IMR-90 (cell line): ENCODE results near the gene GFRA4. TPM values are rescaled to one million over a fixed set of nuclear protein-coding genes. Genes with fewer than 3 reads are reported as not detected.

Experiments
- ATAC-seq: fragments of 200-7000 bp; cut with Tn5 transposase; 2 replicates; pipeline ENCODE4 v1.9.1; 2020; ENCODE audit warnings: low read depth, mild to moderate bottlenecking, moderate library complexity
- BruUV-seq: library from RNA; stranded (reverse); fragments of 400-500 nt; replicated peaks from 2 replicates; lab custom pipeline; 2021; lab: Mats Ljungman, UMichigan
- CTCF ChIA-PET: fragments of 300-600 bp; formaldehyde crosslinking; extraction: SDS; loops from one replicate; lab custom pipeline; 2021; ENCODE audit warnings: antibody characterized with exemption; lab: Yijun Ruan, JAX
- POLR2A ChIA-PET: fragments of 300-600 bp; sonication (Branson Sonifier 250); formaldehyde crosslinking; loops from one replicate; lab custom pipeline; 2022; ENCODE audit warnings: antibody characterized with exemption; ENCODE audit not compliant: unreplicated experiment; lab: Charles Lee
- DNase-seq: peaks from one replicate; pipeline ENCODE4 v3.0.0; 2013
- H2AFZ ChIP-seq: replicated peaks from 2 replicates; pipeline ENCODE3; 2013; ENCODE audit warnings: low read length, mild to moderate bottlenecking; ENCODE audit not compliant: poor library complexity
- H2AK5ac ChIP-seq: 2 replicates; pipeline ENCODE4 v1.6.1; 2013; ENCODE audit warnings: low read depth, low read length, inconsistent platforms
- H2AK9ac ChIP-seq: replicated peaks from 2 replicates; pipeline ENCODE3; 2013; ENCODE audit warnings: mild to moderate bottlenecking, low read depth, low read length, moderate library complexity; ENCODE audit not compliant: poor library complexity
- H2BK120ac ChIP-seq: 2 replicates; pipeline ENCODE4 v1.6.1; 2013; ENCODE audit warnings: low read depth, low read length, inconsistent platforms
- H2BK15ac ChIP-seq: 3 replicates; pipeline ENCODE4 v1.6.1; 2013; ENCODE audit warnings: low read depth, low read length, inconsistent platforms
- H2BK20ac ChIP-seq: 2 replicates; pipeline ENCODE4 v1.6.1; 2013; ENCODE audit warnings: low read depth, mild to moderate bottlenecking, inconsistent platforms, low read length, moderate library complexity
- H2BK5ac ChIP-seq: 2 replicates; pipeline ENCODE4 v1.6.1; 2013; ENCODE audit warnings: mild to moderate bottlenecking, low read depth, low read length, inconsistent platforms; ENCODE audit not compliant: poor library complexity, severe bottlenecking
- H3K14ac ChIP-seq: replicated peaks from 2 replicates; pipeline ENCODE4 v1.6.1; 2013; ENCODE audit warnings: low read depth, low read length, inconsistent platforms
- H3K18ac ChIP-seq: 2 replicates; pipeline ENCODE4 v1.6.1; 2013; ENCODE audit warnings: low read depth, low read length, control low read depth
- H3K23ac ChIP-seq: 2 replicates; pipeline ENCODE4 v1.6.1; 2013; ENCODE audit warnings: low read depth, low read length, inconsistent platforms
- H3K27ac ChIP-seq: 2 replicates; pipeline ENCODE4 v1.5.1; 2013; ENCODE audit warnings: mild to moderate bottlenecking, control low read depth, low read length; ENCODE audit not compliant: insufficient read depth
- H3K27me3 ChIP-seq: 2 replicates; pipeline ENCODE4 v1.6.1; 2013; ENCODE audit warnings: low read length; ENCODE audit not compliant: control insufficient read depth, insufficient read depth
- H3K36me3 ChIP-seq: 2 replicates; pipeline ENCODE4 v1.6.1; 2013; ENCODE audit warnings: low read length, mixed read lengths; ENCODE audit not compliant: control insufficient read depth, insufficient read depth
- H3K4ac ChIP-seq: 2 replicates; pipeline ENCODE4 v1.6.1; 2013; ENCODE audit warnings: low read depth, low read length, inconsistent platforms
- H3K4me1 ChIP-seq: 2 replicates; pipeline ENCODE4 v1.6.1; 2013; ENCODE audit warnings: low read length, mixed read lengths; ENCODE audit not compliant: control insufficient read depth, insufficient read depth
- H3K4me2 ChIP-seq: 2 replicates; pipeline ENCODE4 v1.6.1; 2013; ENCODE audit warnings: low read depth, mild to moderate bottlenecking, control low read depth, low read length, moderate library complexity
- H3K4me3 ChIP-seq: 2 replicates; pipeline ENCODE4 v1.5.1; 2013; ENCODE audit warnings: low read depth, mild to moderate bottlenecking, control low read depth, low read length, moderate library complexity; ENCODE audit not compliant: insufficient read depth
- H3K56ac ChIP-seq: 2 replicates; pipeline ENCODE4 v1.6.1; 2013; ENCODE audit warnings: low read length, inconsistent platforms; ENCODE audit not compliant: insufficient read depth; ENCODE audit errors: extremely low read depth
- H3K79me1 ChIP-seq, 2 experiments: 2 replicates each; pipeline ENCODE4 v1.6.1; 2013; ENCODE audit warnings: low read length in 2 of 2, inconsistent platforms in 1 of 2, low read depth in 1 of 2
- H3K9ac ChIP-seq: 2 replicates; pipeline ENCODE4 v1.6.1; 2013; ENCODE audit warnings: low read depth, low read length, control low read depth
- H3K9me1 ChIP-seq: 2 replicates; pipeline ENCODE4 v1.6.1; 2013; ENCODE audit warnings: low read length, inconsistent platforms; ENCODE audit not compliant: insufficient read depth
- H3K9me3 ChIP-seq: 2 replicates; pipeline ENCODE4 v1.6.1; 2013; ENCODE audit warnings: low read length; ENCODE audit not compliant: control insufficient read depth, insufficient read depth
- H4K20me1 ChIP-seq: 2 replicates; pipeline ENCODE4 v1.6.1; 2013; ENCODE audit warnings: low read length, inconsistent platforms; ENCODE audit not compliant: insufficient read depth
- H4K5ac ChIP-seq: 2 replicates; pipeline ENCODE4 v1.6.1; 2013; ENCODE audit warnings: mild to moderate bottlenecking, low read depth, low read length, control low read depth
- H4K8ac ChIP-seq, 2 experiments: 2 replicates each; pipeline ENCODE4 v1.6.1; 2013; ENCODE audit warnings: low read depth in 2 of 2, low read length in 2 of 2, control low read depth in 1 of 2, inconsistent platforms in 1 of 2
- H4K91ac ChIP-seq: 2 replicates; pipeline ENCODE4 v1.6.1; 2013; ENCODE audit warnings: low read depth, low read length, inconsistent platforms; ENCODE audit not compliant: insufficient read depth
- BHLHE40 ChIP-seq: fragments of 150-350 bp; IDR thresholded peaks from 2 replicates; pipeline ENCODE4 v1.6.1; 2016; ENCODE audit warnings: mild to moderate bottlenecking, low read depth, low read length
- CEBPB ChIP-seq: IDR thresholded peaks from 2 replicates; pipeline ENCODE4 v1.6.1; 2012; ENCODE audit warnings: low read depth, low read length, improper control_type of control experiment
- CHD1 ChIP-seq: IDR thresholded peaks from 2 replicates; pipeline ENCODE4 v1.6.1; 2012; ENCODE audit warnings: low read depth, low read length, improper control_type of control experiment
- MAFK ChIP-seq: IDR thresholded peaks from 2 replicates; pipeline ENCODE4 v1.6.1; 2012; ENCODE audit warnings: low read depth, low read length, improper control_type of control experiment
- MAZ ChIP-seq: IDR thresholded peaks from 2 replicates; pipeline ENCODE4 v1.6.1; 2012; ENCODE audit warnings: low read depth, mild to moderate bottlenecking, low read length, improper control_type of control experiment, moderate library complexity, borderline replicate concordance
- MXI1 ChIP-seq: IDR thresholded peaks from 2 replicates; pipeline ENCODE4 v1.6.1; 2012; ENCODE audit warnings: low read depth, mild to moderate bottlenecking, low read length, moderate library complexity, borderline replicate concordance
- NFE2L2 ChIP-seq: fragments of 150-350 bp; IDR thresholded peaks from 2 replicates; pipeline ENCODE4 v1.6.1; 2016; ENCODE audit warnings: low read depth, mild to moderate bottlenecking, low read length
- POLR2A ChIP-seq: IDR thresholded peaks from 2 replicates; pipeline ENCODE4 v1.6.1; 2012; ENCODE audit warnings: mild to moderate bottlenecking, low read depth, low read length
- RAD21 ChIP-seq: IDR thresholded peaks from 2 replicates; pipeline ENCODE4 v1.6.1; 2012; ENCODE audit warnings: low read length, improper control_type of control experiment
- RCOR1 ChIP-seq: IDR thresholded peaks from 2 replicates; pipeline ENCODE4 v1.6.1; 2012; ENCODE audit warnings: mild to moderate bottlenecking, low read length, improper control_type of control experiment; ENCODE audit not compliant: insufficient replicate concordance
- RFX5 ChIP-seq: IDR thresholded peaks from 2 replicates; pipeline ENCODE4 v1.8.0; 2012; ENCODE audit warnings: low read depth, mild to moderate bottlenecking, low read length, moderate library complexity
- SMC3 ChIP-seq: fragments of 150-350 bp; IDR thresholded peaks from 2 replicates; pipeline ENCODE4 v1.6.1; 2016; ENCODE audit warnings: low read depth, mild to moderate bottlenecking, antibody characterized with exemption, low read length, moderate library complexity
- WGBS, 2 experiments: methylation state at CpG; one replicate each; pipeline versions ENCODE4 v1.1.5 to v1.1.7; 2013; ENCODE audit warnings: missing lambda C conversion rate in 2 of 2; ENCODE audit not compliant: insufficient read length in 1 of 2; ENCODE audit errors: extremely low coverage in 2 of 2; 5-methylcytosine and 5-hydroxymethylcytosine counted together
- dilution Hi-C: fragments of 300-500 bp; cut with HindIII; formaldehyde crosslinking; loops from one replicate; pipeline ENCODE4 v1.14.3; 2018; ENCODE audit warnings: low sequenced_read_pairs; ENCODE audit not compliant: unreplicated experiment
- in situ Hi-C: fragments of 300-500 bp; cut with MboI; formaldehyde crosslinking; loops from 3 replicates; pipeline ENCODE4 v1.14.3; 2019; ENCODE audit warnings: low sequenced_read_pairs, inconsistent platforms, mixed read lengths
- intact Hi-C: fragments of 100-400 bp; cut with micrococcal nuclease; formaldehyde crosslinking; loops from 2 replicates; pipeline ENCODE4 v1.10.0; 2022
- polyA plus RNA-seq, 3 experiments: library from polyadenylated mRNA; depleted of rRNA; stranded (reverse); fragments of >200 nt; gene quantifications; 2 replicates each; pipeline ENCODE4 v1.2.3, GENCODE V29; 2012; ENCODE audit warnings: low replicate concordance in 1 of 3
- total RNA-seq: library from RNA; depleted of rRNA; stranded (reverse); fragments of >200 nt; gene quantifications from 2 replicates; pipeline ENCODE4 v1.2.3, GENCODE V29; 2012
- TF ChIP-seq, protein P1 (sequence below): fragments of 150-350 bp; IDR thresholded peaks from 2 replicates; pipeline ENCODE4 v1.6.1; 2017; ENCODE audit warnings: mild to moderate bottlenecking, antibody characterized with exemption, low read length, low read depth
- TF ChIP-seq, protein P2 (sequence below): conservative IDR thresholded peaks from 2 replicates; pipeline ENCODE4 v1.5.1; 2012; ENCODE audit warnings: mild to moderate bottlenecking, low read depth, low read length, improper control_type of control experiment
- TF ChIP-seq, protein P3 (sequence below): fragments of 150-350 bp; IDR thresholded peaks from 2 replicates; pipeline ENCODE4 v1.6.1; 2016; ENCODE audit warnings: low read depth, mild to moderate bottlenecking, low read length, moderate library complexity, borderline replicate concordance

Gene GFRA4
- total and polyA plus RNA-seq, 2 of the 4 experiments (the other 2 are of a cell fraction), result not detected

DNA sequence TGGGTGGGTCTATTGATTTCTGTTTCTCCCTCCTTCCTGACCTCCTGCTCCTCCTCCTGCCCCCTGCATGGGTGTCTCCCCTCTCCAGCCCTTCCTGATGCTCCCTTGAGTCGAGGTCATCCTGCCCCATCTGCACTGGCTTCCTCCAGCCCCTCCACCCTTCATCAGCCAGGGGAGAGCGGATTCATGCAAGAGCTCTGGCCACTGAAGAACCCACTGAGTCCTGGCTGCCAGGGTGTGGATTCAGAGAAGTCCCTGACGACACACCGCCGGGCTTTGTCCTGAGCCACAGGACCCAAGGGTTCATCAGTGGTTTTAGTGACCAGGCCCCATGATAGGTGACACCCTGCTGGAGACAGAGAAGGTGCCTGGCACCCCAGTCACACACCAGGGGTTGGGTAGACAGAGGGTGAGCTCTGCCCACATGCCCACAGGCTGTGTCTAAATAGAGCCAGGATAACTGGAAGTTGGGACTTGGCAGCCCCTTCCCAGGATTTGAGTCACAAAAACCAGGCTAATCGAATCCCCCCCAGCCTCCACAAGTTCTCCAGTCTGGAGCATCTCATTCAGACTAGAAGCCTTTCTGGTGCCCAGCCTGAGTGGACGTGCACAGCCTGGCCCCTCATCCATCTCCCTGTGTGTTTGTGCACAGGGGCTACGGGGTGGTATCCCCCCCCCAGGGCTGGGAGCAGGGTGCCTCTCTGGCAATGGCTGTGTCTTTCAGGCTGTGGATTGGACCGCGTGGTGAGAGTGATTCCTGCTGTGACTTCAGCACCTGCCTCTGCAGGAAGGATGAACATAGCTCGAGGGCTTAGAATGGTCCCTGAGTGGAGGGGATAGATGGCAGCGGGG lies 1.2 kb downstream of the GFRA4 start:
- Histone ChIP-seq H3K23ac (no peak overlapping the region), H4K91ac (no peak overlapping the region), H3K4me1 (no peaks in the 10 kb centered on the region), H3K4me2 (no peak overlapping the region), H3K36me3 (no peaks in the 10 kb centered on the region), H3K9ac (no peak overlapping the region), H2BK5ac (no peak overlapping the region), H2BK120ac (no peak overlapping the region), H3K27ac (no peak overlapping the region), H3K9me3 (no peaks in the 10 kb centered on the region), H4K8ac (no peak overlapping the region), H3K4ac (no peak overlapping the region), H3K27me3 (peaks cover 60% of the 10 kb centered on the region), H3K18ac (no peak overlapping the region), H3K9me1 (no peaks in the 10 kb centered on the region), H2BK15ac (no peak overlapping the region), H3K4me3 (no peak overlapping the region), H3K14ac (no peak overlapping the region), H2AFZ (no peak overlapping the region), H2AK5ac (no peak overlapping the region), H3K56ac (no peak overlapping the region), H3K79me1 (no peaks in the 10 kb centered on the region), H4K20me1 (0 out of 2 replicates have a peak, but pooled peaks cover 3% of the 10 kb centered on the region), H2AK9ac (no peak overlapping the region), H2BK20ac (no peak overlapping the region), H4K5ac (no peak overlapping the region)
- ATAC-seq (no peak), DNase-seq (no peak)
- CTCF ChIA-PET, result no interaction called here
- TF ChIP-seq NFE2L2 (no peak), MXI1 (no peak), RFX5 (no peak), BHLHE40 (no peak), MAZ (no peak), SMC3 (no peak), MAFK (no peak), CEBPB (no peak), RCOR1 (no peak), RAD21 (no peak), POLR2A (no peak), CHD1 (no peak)
- TF ChIP-seq, protein P1, sequence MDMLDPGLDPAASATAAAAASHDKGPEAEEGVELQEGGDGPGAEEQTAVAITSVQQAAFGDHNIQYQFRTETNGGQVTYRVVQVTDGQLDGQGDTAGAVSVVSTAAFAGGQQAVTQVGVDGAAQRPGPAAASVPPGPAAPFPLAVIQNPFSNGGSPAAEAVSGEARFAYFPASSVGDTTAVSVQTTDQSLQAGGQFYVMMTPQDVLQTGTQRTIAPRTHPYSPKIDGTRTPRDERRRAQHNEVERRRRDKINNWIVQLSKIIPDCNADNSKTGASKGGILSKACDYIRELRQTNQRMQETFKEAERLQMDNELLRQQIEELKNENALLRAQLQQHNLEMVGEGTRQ, result no peak
- TF ChIP-seq, protein P2, sequence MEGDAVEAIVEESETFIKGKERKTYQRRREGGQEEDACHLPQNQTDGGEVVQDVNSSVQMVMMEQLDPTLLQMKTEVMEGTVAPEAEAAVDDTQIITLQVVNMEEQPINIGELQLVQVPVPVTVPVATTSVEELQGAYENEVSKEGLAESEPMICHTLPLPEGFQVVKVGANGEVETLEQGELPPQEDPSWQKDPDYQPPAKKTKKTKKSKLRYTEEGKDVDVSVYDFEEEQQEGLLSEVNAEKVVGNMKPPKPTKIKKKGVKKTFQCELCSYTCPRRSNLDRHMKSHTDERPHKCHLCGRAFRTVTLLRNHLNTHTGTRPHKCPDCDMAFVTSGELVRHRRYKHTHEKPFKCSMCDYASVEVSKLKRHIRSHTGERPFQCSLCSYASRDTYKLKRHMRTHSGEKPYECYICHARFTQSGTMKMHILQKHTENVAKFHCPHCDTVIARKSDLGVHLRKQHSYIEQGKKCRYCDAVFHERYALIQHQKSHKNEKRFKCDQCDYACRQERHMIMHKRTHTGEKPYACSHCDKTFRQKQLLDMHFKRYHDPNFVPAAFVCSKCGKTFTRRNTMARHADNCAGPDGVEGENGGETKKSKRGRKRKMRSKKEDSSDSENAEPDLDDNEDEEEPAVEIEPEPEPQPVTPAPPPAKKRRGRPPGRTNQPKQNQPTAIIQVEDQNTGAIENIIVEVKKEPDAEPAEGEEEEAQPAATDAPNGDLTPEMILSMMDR, result no peak
- TF ChIP-seq, protein P3, sequence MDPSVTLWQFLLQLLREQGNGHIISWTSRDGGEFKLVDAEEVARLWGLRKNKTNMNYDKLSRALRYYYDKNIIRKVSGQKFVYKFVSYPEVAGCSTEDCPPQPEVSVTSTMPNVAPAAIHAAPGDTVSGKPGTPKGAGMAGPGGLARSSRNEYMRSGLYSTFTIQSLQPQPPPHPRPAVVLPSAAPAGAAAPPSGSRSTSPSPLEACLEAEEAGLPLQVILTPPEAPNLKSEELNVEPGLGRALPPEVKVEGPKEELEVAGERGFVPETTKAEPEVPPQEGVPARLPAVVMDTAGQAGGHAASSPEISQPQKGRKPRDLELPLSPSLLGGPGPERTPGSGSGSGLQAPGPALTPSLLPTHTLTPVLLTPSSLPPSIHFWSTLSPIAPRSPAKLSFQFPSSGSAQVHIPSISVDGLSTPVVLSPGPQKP, result no peak
- BruUV-seq, result no TSS peak
- dilution Hi-C loops (no loop called here), in situ Hi-C loops (no loop called here), intact Hi-C loops (no loop called here)
- 52% methylated on average over 2 of the region's 12 CpGs; no CpG with 5 or more reads in 1 of the 2 experiments for WGBS, 2 experiments
- POLR2A ChIA-PET, result no interaction called here
